Gastroesophageal sphincter (tissue), 4 donors: ENCODE results near the gene BCCIP. TPM values are rescaled to one million over a fixed set of nuclear protein-coding genes. Genes with fewer than 3 reads are reported as not detected.

Source experiments
- ATAC-seq: fragments of 150-250 bp; one replicate; pipeline ENCODE4 v1.9.1; 2016; ENCODE audit warnings: mild to moderate bottlenecking, moderate library complexity
- H3K27ac ChIP-seq, 4 donors: fragments of 200-600 bp; sonication (generic) in 3 of 4; 1 replicate in 3 of 4; 2 replicates in 1 of 4; pipeline ENCODE4 v1.5.1; 2016 to 2019
- H3K27me3 ChIP-seq: fragments of 200-600 bp; sonication (generic); one replicate; pipeline ENCODE4 v1.5.1; 2019
- H3K36me3 ChIP-seq, 2 donors: fragments of 200-600 bp; sonication (generic); one replicate each; pipeline ENCODE4 v1.5.1; 2019; ENCODE audit warnings: control low read depth in 1 of 2
- H3K4me1 ChIP-seq, 3 donors: fragments of 200-600 bp; sonication (generic); 1 replicate in 2 of 3; 2 replicates in 1 of 3; pipeline ENCODE4 v1.5.1; 2016 to 2019; ENCODE audit warnings: control low read depth in 2 of 3
- H3K4me3 ChIP-seq, 2 donors: fragments of 200-600 bp; sonication (generic); one replicate each; pipeline ENCODE4 v1.5.1; 2019; ENCODE audit warnings: mild to moderate bottlenecking in 1 of 2, moderate library complexity in 1 of 2
- H3K9me3 ChIP-seq, 3 donors: fragments of 200-600 bp; sonication (generic); one replicate each; pipeline ENCODE4 v1.5.1; 2017 to 2019; ENCODE audit warnings: control low read depth in 2 of 3
- EP300 ChIP-seq: sonication (generic); formaldehyde crosslinking; IDR thresholded peaks from one replicate; pipeline ENCODE4 v1.6.1; 2017; ENCODE audit warnings: antibody characterized with exemption, mild to moderate bottlenecking
- POLR2A ChIP-seq, 2 donors: fragments of 450-650 bp; IDR thresholded peaks; one replicate each; pipeline ENCODE4 v1.6.1; 2017; ENCODE audit warnings: antibody characterized with exemption in 2 of 2, mild to moderate bottlenecking in 2 of 2, moderate library complexity in 1 of 2
- POLR2AphosphoS5 ChIP-seq: sonication (generic); formaldehyde crosslinking; IDR thresholded peaks from one replicate; pipeline ENCODE4 v1.6.1; 2017; ENCODE audit warnings: antibody characterized with exemption
- WGBS, 2 donors: methylation state at CpG; one replicate each; pipeline ENCODE4 v1.1.5; 2018; ENCODE audit warnings: low coverage in 1 of 2; 5-methylcytosine and 5-hydroxymethylcytosine counted together
- total RNA-seq, 4 donors: library from RNA; depleted of rRNA; stranded (reverse); fragments of >200 nt; gene quantifications; one replicate each; pipeline ENCODE4 v1.1.0, GENCODE V29; 2016
- TF ChIP-seq, protein P1 (sequence below), 4 experiments: fragments of 200-600 bp in 2 of 4; fragments of 450-650 bp in 2 of 4; sonication (generic) in 1 of 4; IDR thresholded peaks; one replicate each; pipeline ENCODE4 v1.5.1; 2017 to 2019; ENCODE audit warnings: antibody characterized with exemption in 4 of 4, mild to moderate bottlenecking in 2 of 4, moderate library complexity in 2 of 4

BCCIP gene
- total RNA-seq, 4 donors from 2014 or later, result 38.6 to 59.2 (median 50.3) TPM

GRCh38 chr10:125777806-125778205 lies 45.5 kb upstream of the BCCIP start:
- H3K27me3 ChIP-seq, result no peaks in the 10 kb centered on the region
- no peak overlapping the region for H3K4me3 ChIP-seq
- no peak overlapping the region for H3K27ac ChIP-seq
- no peaks in the 10 kb centered on the region for H3K36me3 ChIP-seq
- no peak for ATAC-seq
- WGBS, 2 donors, result 91 to 97% methylated on average over 5 to 9 of the region's 9 CpGs
- TF ChIP-seq POLR2AphosphoS5 (no peak), EP300 (no peak), POLR2A (IDR thresholded peaks at IDR 0.05) (no peak)
- TF ChIP-seq, protein P1, sequence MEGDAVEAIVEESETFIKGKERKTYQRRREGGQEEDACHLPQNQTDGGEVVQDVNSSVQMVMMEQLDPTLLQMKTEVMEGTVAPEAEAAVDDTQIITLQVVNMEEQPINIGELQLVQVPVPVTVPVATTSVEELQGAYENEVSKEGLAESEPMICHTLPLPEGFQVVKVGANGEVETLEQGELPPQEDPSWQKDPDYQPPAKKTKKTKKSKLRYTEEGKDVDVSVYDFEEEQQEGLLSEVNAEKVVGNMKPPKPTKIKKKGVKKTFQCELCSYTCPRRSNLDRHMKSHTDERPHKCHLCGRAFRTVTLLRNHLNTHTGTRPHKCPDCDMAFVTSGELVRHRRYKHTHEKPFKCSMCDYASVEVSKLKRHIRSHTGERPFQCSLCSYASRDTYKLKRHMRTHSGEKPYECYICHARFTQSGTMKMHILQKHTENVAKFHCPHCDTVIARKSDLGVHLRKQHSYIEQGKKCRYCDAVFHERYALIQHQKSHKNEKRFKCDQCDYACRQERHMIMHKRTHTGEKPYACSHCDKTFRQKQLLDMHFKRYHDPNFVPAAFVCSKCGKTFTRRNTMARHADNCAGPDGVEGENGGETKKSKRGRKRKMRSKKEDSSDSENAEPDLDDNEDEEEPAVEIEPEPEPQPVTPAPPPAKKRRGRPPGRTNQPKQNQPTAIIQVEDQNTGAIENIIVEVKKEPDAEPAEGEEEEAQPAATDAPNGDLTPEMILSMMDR (IDR thresholded peaks at IDR 0.05), result no peak
- no peaks in the 10 kb centered on the region for H3K9me3 ChIP-seq
- H3K4me1 ChIP-seq, result no peaks in the 10 kb centered on the region

- Histone ChIP-seq H3K9me3 (no peaks in the 10 kb centered on the region), H3K36me3 (no peaks in the 10 kb centered on the region), H3K27me3 (no peaks in the 10 kb centered on the region), H3K4me3 (no peak overlapping the region), H3K4me1 (no peaks in the 10 kb centered on the region), H3K27ac (no peak overlapping the region)
- no peak for ATAC-seq
- WGBS, 2 donors, result 43 to 45% methylated on average over 2 to 5 of the region's 5 CpGs
- TF ChIP-seq, protein P1 (IDR thresholded peaks at IDR 0.05), result no peak
- no peak for TF ChIP-seq EP300
- no peak for TF ChIP-seq POLR2A (IDR thresholded peaks at IDR 0.05)
- TF ChIP-seq POLR2AphosphoS5, result no peak
Observed at GRCh38 chr10:125778556-125778955, 44.8 kb upstream of the BCCIP start.

DNA sequence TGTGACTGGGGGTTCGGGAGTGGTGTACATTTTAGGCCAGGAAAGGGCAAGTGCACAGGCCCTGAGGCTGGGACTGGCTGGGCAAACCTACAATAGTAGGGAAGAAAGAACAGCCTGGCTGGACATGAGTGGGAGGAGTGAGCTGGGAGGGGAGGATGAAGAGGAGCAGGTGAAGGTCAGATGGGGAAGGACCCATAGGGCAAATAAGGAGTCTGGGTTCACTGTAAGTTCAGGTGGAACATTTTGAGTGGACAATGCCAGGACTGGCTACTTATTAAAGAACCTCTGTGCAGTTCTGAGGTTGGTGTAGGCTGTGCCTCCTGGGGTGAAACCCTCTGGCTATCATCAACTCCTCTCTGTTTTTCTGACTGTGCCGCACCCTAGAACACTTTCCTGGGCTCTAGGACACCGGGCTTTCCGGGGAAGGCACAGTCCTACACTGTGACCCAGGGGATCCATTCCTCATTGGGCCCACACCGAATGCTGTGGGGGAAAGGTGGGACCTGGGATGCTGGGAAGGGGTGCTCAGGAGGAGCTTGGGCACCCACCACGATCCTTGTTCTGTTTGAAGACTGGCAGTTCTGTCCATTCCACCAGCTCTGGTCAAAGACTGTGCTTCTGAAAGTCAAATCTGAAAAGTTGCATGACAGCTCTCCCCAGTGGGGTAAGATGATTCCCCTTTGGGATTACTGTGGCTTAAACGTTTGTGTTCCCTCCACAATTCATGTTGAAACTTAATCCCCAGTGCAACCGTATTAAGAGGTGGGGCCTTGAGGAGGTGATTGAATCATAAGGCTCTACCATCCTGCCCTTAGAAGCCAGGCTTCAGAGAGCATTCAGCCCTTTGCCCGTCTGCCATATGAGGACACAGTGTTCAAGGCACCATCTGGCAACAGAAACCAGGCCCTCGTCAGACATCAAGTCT lies 43.7 kb upstream of the BCCIP start:
- H3K4me3 ChIP-seq, result no peak overlapping the region
- TF ChIP-seq, protein P1 (IDR thresholded peaks at IDR 0.05), result no peak
- TF ChIP-seq EP300, result no peak
- H3K36me3 ChIP-seq, result peaks cover 0 to under 1% of the 10 kb centered on the region in 2 donors
- H3K4me1 ChIP-seq, result no peaks in the 10 kb centered on the region
- H3K27me3 ChIP-seq, result no peaks in the 10 kb centered on the region
- no peaks in the 10 kb centered on the region for H3K9me3 ChIP-seq
- no peak for ATAC-seq
- 77 to 96% methylated on average over 5 to 7 of the region's 10 CpGs for WGBS, 2 donors
- H3K27ac ChIP-seq, result no peak overlapping the region

- 64 to 100% methylated on average over 1 to 2 of the region's 8 CpGs for WGBS, 2 donors
- H3K36me3 ChIP-seq, result peaks cover 0 to 14% of the 10 kb centered on the region in 2 donors
Observed at GRCh38 chr10:125781374-125781773, 42.0 kb upstream of the BCCIP start.

More at GRCh38 chr10:125781374-125781773, 42.0 kb upstream of the BCCIP start:
- no peaks in the 10 kb centered on the region for H3K4me1 ChIP-seq
- no peaks in the 10 kb centered on the region for H3K27me3 ChIP-seq
- TF ChIP-seq POLR2AphosphoS5, result no peak
- TF ChIP-seq, protein P1 (IDR thresholded peaks at IDR 0.05), result no peak
- TF ChIP-seq POLR2A (IDR thresholded peaks at IDR 0.05), result no peak
- no peak for TF ChIP-seq EP300
- H3K4me3 ChIP-seq, result no peak overlapping the region
- no peak for ATAC-seq
- no peaks in the 10 kb centered on the region for H3K9me3 ChIP-seq
- no peak overlapping the region for H3K27ac ChIP-seq
